C4-2B (cell line): ENCODE results near the gene HBP1.

Experiments used
- CTCF ChIP-seq: fragments of 450-650 bp; conservative IDR thresholded peaks from 2 replicates; pipeline ENCODE4 v1.5.1; 2017; ENCODE audit warnings: mild to moderate bottlenecking
- ZFX ChIP-seq: fragments of 450-650 bp; IDR thresholded peaks from 2 replicates; pipeline ENCODE4 v1.6.1; 2017

GRCh38 chr7:107237451-107237850 is 68.6 kb downstream of the HBP1 start:
- TF ChIP-seq CTCF: no peak
- TF ChIP-seq ZFX: no peak
